GM19397 (cell line): ENCODE measurements around the gene C2.
"Not testable (repeated sequence)": the region's sequence is repeated elsewhere in the genome, so short reads cannot be mapped to it uniquely, and the experiment has no call there.

Experiments
- ATAC-seq: cut with Tn5 transposase; IDR thresholded peaks from one replicate; pipeline ENCODE4 v1.9.1; 2021; ENCODE audit warnings: mild to moderate bottlenecking, moderate library complexity; ENCODE audit not compliant: unreplicated experiment

Gene C2

DNA sequence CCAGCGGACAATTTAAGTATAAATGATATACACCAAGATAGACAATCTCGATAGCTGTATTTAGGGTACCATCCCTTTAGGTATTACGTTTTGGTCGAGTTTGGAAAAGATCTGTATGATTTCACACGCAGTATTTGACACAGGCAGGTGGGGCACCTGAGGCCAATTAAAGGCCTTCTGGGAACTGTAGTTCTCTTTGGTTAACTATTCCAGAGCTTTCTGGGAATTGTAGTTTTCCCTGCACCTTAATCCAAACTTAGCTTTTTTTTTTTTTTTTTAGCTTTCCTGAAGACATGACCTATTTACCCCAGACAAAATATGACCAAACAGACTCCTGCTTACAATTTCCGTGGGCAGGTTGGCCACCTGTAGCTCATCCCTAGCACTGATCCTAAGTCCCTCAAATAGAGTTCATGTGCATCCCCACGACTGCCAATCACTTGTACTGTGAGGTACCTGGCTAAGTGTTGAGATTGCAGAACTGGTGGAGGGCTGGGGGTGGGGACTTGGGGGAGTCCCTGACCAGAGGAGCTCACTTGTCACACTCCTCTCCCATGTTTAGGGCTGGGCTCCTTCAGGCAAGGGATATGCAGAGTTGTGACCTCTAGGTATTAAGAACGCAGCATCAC, 29.0 kb upstream of the C2 start:
- ATAC-seq, result no peak

DNA sequence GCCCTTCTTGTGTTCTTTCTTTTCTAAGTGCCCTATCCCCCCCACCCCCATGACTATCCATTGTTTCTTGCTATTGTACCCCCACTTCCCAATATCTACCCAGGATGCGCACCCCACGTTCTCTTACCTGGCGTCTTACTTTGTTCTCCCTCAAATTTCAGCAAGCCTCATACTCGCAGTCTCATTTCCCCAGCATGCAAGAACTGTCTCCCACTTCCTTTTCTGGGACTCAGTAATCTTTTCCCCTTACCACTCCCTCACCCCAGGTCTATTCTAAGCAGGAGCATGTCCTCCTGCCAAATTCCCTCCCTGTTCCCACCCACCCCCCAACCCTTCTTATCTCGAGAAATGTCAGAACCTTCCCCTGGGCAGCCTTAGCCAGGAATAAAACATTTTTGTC, 28.3 kb upstream of the C2 start:
- no peak for ATAC-seq

DNA sequence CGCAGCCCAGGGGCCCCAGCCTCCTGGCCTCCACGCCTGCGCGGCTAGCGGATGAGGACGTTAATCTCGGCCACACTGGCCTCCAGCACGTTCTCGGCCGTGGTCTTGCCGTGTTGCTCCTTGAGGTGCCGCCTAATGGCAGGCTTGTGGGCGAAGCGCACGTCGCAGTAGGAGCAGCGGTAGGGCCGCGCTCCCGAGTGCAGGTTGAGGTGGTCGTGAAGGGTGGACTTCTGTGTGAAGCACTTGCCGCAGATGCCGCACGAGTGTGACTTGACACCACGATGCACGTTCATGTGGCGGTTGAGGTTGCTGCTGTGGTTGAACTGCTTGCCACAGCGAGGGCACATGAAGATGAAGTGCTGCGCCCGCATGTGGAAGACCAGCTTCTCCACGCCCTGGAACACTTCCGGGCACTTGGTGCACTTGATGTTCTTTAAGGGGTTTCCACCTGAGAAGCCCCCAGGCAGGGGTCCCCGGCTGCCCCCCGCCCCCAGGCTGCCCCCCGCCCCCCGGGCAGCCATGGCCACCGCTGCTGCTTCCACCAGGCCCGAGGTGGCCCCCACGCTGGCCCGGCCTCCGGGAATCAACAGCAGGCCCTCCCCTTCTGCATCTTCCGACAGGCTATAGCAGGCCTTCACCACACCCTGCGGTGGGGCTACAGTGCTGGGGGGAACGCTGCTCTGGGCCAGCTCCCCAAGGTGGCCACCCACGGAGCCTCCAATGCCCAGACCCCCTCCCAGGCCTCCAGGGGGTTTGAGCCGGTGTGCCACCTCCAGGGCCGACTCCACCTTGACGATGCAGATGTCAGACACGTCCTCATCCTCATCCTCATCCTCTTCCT, 27.4 kb upstream of the C2 start:
- ATAC-seq, result no peak

DNA sequence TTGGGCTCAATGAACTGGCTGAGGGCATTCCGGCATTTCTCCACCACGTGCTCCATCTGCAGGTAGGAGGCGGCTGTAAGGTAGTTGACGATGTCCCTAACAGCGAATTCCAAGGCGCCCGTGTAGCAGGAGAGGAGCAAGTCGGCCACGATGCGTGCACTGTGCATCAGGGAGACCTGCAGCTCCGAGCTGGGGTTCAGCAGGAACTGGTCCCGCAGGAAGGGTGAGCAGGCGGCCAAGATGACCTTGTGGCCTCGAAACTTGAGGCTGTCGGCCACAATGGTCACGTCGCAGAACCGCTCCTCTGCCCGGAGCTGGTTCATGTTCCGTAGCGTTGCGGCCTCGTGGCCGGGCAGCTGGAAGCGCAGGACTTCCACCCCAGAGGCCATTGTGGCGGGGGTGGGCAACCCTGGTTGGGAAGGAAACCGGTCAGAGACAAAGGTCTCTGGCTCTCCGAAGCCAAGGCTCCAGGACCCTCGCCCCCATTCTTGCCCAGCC, 26.6 kb upstream of the C2 start:
- no peak for ATAC-seq

DNA sequence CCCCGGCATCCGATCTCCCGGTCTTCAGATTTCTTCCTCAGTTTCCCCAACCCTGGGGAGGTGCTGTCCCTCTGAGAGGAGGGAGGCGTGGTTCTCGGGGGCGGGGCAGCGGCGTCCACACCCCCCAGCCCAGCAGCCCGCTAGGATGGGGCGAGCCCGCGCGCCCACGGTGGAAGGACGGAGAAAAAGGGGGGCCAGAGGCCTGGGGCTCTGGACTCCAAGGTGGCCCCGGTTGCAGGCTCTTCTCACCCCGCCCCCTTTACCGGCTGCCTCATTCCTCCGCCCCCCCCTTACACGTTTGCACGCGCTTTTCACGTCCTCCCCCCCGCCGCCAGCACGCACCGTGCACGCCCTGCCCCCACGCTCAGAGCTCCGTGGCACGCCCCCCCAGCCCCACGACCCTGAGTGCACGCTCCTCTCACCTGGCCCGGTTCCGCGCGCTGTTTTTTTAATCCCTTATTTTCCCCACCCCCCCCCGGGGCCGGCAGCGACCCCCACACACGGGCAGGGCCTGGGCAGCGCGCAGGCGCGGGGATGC, 26.0 kb upstream of the C2 start:
- ATAC-seq, result no peak

DNA sequence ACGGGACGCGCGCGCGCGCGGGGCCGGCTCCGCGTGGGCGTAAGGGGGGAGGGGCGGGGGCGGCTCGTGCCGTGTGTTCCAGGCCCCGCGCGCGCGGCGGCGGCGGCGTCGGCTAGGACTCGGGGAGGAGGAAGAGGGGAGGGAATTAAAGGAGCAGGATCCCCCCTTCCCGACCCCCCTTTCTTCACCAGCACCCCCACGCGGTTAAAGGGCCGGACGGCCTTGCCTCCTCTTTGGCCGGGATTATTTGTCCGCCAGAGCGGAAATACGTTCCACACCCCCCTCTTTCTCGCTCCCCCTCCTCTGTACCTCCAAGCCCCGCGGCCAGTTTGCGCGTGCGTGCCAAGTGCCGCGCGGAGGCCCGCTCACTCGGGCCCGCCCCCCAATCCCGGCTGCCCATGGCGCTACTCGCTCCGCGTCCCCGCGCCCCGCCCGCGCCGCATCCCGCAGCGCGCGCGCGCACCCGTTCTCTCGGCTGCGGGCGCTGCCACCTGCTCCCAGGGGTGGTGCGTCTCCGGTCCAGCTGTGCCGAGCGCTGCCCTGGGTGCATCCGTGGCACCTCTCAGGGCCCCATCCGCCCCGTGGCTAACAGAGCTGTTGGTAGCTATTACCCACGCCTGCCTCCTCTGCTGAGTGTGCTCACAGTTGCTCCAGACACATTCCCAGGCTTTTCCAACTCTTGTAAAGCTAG, 25.4 kb upstream of the C2 start, which contains the start of gene ZBTB12:
Gene ZBTB12 (minus strand): TSS at position 134 of the 691 bp plus-strand sequence. CDS start 781 bp downstream, outside the sequence.
- no peak for ATAC-seq

DNA sequence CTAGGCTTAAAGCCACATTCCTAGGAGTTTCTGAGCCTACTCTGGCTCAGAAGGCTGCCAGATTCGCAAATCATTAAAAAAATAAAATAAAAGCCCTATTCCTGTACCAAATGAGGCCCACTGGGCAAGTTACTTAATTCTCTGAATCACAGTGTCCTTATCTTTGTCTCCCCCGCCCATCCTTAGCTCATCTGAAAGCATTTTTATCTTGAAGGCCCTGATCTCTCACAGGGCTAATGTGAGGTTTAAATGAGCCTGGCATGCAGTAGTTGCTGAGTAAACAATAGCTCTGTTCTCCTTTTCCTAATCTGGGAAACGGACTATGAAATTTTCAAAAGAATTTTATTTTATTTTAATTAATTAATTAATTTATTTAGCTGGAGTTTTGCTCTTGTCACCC, 23.6 kb upstream of the C2 start:
- ATAC-seq, result no peak

DNA sequence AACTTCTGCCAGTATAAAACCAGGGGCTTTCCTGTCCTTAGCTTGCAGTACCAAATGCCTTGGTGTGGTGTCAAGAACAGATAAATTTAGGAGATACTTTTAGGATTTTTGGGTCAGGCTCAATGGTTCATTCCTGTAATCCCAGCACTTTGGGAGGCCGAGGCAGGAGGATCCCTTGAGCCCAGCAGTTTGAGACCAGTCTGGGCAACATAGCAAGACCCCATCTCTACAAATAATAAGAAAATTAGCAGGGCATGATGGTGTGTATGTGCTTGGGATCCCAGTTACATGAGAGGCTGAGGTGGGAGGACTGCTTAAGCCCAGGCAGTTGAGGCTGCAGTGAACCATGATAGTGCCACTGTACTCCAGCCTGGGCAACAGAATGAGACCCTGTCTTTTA, 22.5 kb upstream of the C2 start:
- ATAC-seq, result no peak

DNA sequence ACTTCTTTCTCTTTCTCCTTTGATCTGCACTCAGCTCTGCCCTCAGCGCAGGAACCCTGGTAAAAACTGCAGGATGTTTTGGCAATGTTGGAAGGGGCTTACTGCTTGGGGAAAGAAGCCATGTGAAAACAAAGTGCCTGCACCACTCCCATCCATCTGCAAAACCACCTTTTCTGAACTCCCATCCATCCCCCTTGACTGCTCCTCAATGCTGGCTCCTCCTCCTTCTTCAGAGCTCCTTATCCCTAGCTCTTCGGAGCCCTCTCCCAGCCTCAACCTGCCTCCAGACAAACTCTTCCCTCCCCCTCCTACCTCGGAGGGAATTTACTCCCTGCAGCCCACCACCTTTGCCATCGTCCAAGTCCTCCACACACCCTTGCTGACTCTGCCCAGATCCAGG, 21.4 kb upstream of the C2 start:
- no peak for ATAC-seq

DNA sequence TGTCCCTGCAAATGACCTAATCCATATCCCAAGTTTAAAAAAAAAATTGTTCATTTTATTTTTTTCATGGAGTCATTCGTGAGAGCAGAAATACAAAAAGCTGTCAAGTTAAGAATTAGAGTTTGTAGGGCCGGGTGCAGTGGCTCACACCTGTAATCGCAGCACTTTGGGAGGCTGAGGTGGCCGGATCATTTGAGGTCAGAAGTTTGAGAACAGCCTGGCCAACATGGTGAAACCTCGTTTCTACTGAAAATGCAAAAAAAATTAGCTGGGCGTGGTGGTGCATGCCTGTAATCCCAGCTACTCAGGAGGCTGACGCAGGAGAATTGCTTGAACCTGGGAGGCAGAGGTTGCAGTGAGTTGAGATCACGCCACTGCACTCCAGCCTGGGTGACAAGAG, 20.8 kb upstream of the C2 start:
- not testable (repeated sequence) for ATAC-seq

DNA sequence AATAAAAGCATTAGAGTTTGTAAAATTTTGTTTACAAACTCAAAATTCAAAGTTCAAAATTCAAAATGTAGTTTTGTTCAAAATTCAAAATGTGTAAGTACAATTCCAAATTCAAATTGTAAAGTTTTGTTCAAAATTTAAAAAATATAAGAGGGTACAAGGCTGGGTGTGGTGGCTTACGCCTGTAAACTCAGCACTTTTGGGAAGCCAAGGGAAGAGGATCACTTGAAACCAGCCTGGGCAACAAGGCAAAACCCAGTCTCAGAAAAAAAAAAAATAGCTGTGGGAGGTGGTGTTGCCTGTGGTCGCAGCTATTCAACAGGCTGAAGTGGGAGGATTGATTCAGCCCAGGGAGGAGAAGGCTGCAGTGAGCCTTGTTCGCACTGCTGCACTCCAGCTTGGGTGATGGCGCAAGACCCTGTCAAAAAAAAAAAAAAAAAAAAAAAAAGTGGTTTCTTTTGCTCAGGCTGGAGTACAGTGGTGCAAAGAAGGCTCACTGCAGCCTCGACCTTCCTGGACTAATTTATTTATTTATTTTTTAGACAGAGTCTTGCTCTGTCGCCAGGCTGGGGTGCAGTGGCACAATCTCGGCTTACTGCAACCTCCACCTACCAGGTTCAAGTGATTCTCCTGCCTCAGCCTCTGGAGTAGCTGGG, 20.2 kb upstream of the C2 start:
- ATAC-seq, result no peak

DNA sequence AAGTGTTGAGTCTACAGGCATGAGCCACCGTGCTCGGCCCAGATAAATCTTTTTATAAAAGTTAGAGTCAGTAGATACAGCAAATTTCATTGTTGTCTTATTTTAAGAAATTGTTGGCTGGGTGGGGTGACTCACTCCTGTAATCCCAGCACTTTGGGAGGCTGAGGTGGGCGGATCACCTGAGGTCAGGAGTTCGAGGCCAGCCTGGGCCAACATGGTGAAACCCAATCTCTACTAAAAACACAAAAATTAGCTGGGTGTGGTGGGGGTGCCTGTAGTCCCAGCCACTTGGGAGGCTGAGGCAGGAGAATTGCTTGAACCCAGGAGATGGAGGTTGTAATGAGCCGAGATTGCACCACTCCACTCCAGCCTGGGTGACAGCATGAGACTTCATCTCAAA, 19.3 kb upstream of the C2 start:
- not testable (repeated sequence) for ATAC-seq

DNA sequence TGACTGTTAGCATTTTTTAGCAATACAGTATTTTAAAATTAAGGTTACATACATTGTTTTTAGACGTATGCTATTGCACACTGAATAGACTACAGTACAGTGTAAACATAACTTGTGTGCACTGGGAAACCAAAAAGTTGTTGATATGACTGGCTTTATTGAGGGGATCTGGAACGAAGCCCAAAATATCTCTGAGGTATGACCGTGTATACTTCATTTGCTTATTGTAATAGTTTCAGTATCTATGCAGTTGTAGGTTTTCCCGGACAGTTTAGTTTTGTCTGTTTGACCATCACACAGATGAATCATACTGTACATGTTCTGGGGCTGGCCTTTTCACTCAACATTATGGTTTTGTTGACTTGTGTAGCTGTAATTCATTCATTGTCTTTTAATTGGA, 18.7 kb upstream of the C2 start:
- no peak for ATAC-seq

DNA sequence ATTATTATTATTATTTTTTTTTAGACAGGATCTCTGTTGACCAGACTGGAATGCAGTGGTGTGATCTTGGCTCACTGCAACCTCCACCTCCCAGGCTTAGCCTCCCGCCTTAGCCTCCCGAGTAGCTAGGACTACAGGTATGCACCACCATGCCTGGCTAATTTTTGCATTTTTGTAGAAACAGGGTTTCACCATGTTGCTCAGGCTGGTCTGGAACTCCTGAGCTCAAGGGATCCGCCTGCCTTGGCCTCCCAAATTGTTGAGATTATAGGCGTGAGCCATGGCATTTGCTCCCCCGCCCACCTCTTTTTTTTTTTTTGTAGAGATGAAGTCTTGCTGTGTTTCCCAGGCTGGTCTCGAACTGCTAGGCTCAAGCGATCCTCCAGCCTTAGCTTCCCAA, 18.2 kb upstream of the C2 start:
- ATAC-seq, result not testable (repeated sequence)

DNA sequence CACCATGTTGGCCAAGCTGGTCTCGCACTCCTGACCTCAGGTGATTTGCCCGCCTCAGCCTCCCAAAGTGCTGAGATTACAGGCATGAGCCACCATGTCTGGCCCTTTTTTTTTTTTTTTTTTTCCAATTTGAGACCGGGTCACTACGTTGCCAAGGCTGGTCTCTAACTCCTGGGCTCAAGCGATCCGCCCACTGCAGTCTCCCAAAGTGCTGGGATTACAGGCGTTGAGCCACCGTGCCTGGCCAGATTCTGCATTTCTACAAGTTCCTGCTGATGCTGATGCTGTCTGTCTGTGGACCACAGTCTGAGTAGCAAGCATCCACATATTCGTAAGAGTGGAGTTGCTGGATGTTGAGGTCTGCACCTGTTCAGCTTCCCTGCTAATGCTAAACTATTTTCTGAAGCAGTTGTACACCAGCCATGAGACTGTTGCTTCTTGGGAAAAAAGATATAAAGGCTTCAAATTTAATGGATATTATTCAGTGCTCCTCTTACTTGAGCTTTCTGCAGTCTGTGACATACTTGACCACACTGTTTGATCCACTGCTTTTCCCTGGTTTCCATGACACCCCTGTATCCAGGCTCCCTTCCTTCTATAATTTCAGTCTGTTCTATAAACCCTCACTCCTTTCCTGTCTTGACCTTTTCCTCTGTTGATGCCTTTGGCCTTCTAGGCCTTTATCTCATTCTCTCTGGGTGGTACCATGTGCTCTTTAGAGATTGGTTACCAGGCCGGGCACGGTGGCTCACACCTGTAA, 15.5 kb upstream of the C2 start:
- no peak for ATAC-seq

DNA sequence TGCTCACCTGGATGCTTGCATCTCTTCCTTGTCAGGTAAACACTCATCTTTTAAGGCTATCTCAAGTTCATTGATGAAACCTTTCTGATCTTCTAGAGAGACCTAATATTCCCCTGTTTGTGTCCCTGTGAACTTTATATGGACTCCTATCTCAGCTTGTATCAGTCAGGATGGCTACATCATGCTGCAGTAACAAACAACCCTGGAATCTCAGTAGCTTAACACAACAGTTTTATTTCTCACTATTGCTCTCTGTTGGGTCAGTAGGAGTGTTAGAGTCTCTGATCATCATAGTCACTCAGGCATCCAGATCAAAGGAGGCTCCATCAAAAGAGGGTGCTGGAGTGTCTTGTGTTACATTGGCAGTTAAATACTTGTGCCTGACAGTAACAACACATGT, 12.2 kb upstream of the C2 start:
- no peak for ATAC-seq

DNA sequence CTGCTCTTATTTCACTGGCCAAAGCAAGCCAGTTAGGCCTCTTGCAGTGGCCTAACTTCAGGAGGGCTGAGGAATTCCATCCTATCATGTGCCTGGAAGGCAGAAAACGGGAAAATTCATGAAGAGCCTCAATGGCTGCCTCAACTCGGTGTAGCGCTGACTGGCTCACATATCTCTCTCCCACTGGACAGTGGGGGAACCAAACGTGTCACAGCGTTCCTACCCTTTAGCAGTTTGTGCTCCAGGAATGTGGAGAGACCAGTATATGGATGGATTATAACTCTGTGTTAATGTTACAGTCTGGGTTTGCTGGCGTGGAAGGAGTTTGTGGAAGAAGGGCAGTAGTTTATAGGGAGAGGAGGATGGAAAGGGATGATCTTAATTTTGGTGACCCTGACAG, 11.8 kb upstream of the C2 start:
- ATAC-seq, result no peak

DNA sequence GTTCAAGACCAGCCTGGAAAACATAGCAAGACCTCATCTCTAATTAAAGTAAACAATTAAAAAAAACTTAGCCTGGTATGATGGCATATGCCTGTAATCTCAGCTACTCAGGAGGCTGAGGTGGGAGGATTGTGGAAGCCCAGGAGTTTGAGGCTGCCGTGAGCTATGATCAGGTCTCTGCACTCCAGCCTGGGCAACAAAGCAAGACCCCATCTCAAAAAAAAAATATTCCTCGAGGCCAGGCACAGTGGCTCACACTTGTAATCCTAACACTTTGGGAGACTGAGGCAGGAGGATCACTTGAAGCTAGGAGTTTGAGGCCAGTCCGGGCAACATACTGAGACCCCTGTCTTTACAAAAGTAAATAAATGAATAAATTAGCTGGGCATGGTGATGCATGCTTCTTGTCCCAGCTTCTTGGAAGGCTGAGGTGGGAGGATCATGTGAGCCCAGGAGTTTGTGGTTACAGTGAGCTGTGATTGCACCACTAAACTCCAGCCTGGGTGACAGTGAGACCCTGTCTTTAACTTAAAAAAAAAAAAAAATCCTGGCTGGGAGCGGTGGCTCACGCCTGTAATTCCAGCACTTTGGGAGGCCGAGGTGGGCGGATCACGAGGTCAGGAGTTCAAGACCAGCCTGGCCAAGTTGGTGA, 9.3 kb upstream of the C2 start:
- no peak for ATAC-seq

DNA sequence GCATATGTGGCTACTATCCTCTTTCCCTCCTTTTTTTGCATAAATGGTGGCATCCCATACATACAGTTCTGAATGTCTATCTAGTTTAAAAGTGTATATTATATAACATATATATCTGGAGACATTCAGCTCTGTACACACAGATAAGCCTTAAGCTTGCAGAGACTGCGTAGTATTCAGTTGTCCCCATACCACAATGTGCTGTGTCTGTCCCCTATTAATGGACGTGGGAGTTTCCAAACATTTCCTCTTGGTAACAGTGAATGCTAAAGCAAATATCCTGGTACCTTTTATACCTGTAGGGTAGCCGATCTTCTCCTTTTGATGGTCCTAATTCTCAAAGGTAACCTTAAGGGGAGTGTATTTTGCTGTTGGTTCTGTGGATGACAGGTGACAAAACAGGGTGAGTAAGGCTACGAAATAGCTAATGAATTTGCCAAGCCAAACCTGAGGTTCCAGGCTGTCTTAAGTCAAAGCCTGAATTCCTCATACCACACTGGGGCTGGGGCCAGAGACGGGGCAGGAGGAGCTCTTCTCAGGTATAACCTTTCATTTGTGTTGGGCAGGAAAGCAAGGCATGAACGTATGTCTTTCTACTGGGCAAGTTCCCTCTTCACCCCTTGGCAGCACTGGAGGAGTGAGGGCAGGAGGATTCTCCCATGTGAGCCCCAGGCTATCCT, 7.8 kb upstream of the C2 start:
- no peak for ATAC-seq
